GM12891 (cell line): Measurements from ENCODE around the gene CPE.

ENCODE experiments used
- POLR2A ChIP-seq: IDR thresholded peaks from 2 replicates; pipeline ENCODE4 v1.6.1; 2011; ENCODE audit warnings: low read depth, low read length, control low read depth
- SPI1 ChIP-seq: IDR thresholded peaks from 2 replicates; pipeline ENCODE4 v1.6.1; 2011; ENCODE audit warnings: low read depth, low read length, control low read depth
- TAF1 ChIP-seq: IDR thresholded peaks from 2 replicates; pipeline ENCODE4 v1.6.1; 2011; ENCODE audit warnings: low read depth, low read length, control low read depth

GRCh38 chr4:165449333-165449732, 70.5 kb downstream of the CPE start:
- TF ChIP-seq POLR2A: no peak
- TF ChIP-seq TAF1: no peak
- no peak for TF ChIP-seq SPI1
